Cardiac septum (tissue), 1 donor: ENCODE data around the gene AACS. TPM values are rescaled to one million over a fixed set of nuclear protein-coding genes. Genes with fewer than 3 reads are reported as not detected.

ENCODE experiments used
- DNase-seq: peaks from one replicate; pipeline ENCODE4 v3.0.0-alpha.2; 2020; ENCODE audit warnings: low spot score
- intact Hi-C: fragments of 100-400 bp; cut with DNase I; formaldehyde crosslinking; loops from one replicate; pipeline ENCODE4 v1.14.0; 2022
- total RNA-seq: library from RNA; stranded (reverse); fragmentation: NEBNext Ultra II Directional; extraction: Animal tissue kit (Norgen Biotek cat#: 25700); gene quantifications from one replicate; pipeline ENCODE4 v1.2.1, GENCODE V29; 2021
- donor health status: DM: no; HTN: no; CAD: no.

The AACS gene
- total RNA-seq, 1 donor from 2014 or later: 9.0 TPM

GRCh38 chr12:125169870-125170269 is 104.6 kb downstream of the AACS start:
- no peak for DNase-seq
- intact Hi-C loops: no loop called here

- no peak for DNase-seq
- intact Hi-C loops: no loop called here
Observed at GRCh38 chr12:125171267-125171666, 106.0 kb downstream of the AACS start.

GRCh38 chr12:125172231-125172850 is 107.1 kb downstream of the AACS start:
- no peak for DNase-seq
- intact Hi-C loops: no loop called here

DNA sequence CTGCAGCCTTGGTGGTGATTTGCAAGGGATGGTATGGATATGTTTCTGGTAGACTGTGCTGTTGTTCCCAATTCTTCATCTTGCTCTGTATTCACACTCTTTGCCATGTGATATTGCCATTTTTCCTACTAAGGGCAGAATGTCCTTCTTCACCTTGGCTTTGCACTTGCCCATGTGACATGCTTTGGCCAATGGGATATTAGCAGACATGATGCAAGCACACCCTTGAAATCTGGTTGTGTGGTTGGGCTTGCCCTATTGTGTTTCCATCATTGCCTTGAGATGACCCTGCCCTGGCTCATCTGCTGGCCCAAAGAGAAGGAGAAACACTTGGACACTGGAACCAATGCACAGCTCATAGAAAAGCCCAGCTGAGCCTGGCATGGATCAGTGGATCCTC is 110.3 kb downstream of the AACS start:
- intact Hi-C loops: no loop called here
- no peak for DNase-seq

- intact Hi-C loops: no loop called here
Observed at GRCh38 chr12:125178222-125178621, 113.0 kb downstream of the AACS start.

GRCh38 chr12:125180144-125180543 is 114.9 kb downstream of the AACS start:
- DNase-seq: no peak
- intact Hi-C loops: loop anchor here (5.0 to 10.0 kb wide), 3 partner anchors 222 to 1697 kb away; no protein-coding TSS in a partner anchor

More at GRCh38 chr12:125178222-125178621, 113.0 kb downstream of the AACS start:
- no peak for DNase-seq

GRCh38 chr12:125181107-125181506 is 115.9 kb downstream of the AACS start:
- DNase-seq: no peak
- intact Hi-C loops: loop anchor here (5.0 to 10.0 kb wide), 3 partner anchors 221 to 1696 kb away; no protein-coding TSS in a partner anchor

DNA sequence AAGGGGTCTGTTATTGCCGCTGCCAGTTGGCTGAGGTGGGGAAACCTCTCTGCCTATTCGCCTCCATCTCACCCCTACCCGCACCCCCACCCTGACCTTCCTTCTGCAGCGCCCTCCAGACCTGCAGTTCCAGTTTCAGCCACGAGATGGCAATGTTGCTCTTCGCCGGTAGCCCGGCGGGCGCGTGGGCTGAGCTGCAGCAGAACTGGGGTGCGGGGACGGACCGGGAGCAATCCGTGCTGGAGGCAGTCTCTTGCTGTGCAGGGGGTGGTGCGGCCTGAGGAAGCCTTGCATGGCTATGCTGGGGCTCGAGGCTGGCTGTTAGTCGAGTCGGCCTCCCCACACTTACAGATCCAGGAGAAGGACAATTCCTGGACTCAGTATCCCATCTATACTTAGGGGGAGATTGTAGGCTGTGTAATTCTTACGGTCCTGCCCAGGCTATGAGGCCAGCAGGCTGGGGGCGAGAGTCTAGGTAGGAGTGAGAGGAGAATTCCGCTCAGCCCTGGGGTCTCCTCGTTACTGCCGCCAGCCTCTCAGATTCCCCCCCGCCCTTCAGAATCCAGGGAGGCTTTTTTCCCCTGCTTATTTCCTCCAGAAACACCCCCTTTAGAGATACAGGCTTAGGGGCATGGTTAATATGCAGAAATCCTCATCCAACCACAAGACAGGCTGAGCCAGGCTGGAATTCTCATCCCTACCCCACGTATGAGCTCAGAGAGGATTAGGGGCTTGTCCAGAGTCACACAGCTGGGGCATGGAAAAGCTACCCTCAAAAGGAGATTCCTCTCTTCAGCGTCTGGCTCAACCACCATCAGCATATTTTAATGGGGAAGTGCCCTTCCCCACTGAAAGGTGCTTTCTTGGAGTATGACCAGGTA is 118.2 kb downstream of the AACS start:
- intact Hi-C loops: loop anchor here (5.0 to 10.0 kb wide), 3 partner anchors 219 to 1694 kb away; no protein-coding TSS in a partner anchor
- DNase-seq: peak; percentile 88

GRCh38 chr12:125184213-125184967 is 119.2 kb downstream of the AACS start:
- DNase-seq: no peak
- intact Hi-C loops: loop anchor here (5.0 to 10.0 kb wide), 3 partner anchors 218 to 1693 kb away; no protein-coding TSS in a partner anchor

DNA sequence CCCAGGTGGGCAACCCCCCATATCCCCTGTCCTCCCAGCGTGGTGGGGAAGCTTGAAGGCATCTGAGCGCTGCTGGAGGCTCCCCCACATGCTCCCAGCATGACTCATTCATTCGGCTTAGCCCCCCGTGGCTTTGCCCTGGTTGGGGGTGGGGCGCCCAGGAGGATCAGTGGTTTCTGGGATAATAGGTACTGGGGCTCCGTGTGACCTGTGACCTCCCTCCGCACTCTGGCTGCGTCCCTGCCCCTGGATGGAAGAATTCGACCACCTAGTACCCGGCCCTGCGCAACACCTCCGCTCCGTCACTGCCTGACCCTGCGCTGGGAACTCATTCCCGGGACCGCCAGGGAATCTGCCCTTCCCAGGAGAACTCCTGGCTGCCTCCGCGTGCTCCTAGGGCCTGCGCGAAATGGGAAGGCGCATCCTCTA is 120.1 kb downstream of the AACS start:
- DNase-seq: no peak
- intact Hi-C loops: loop anchor here (10.0 kb wide), 1 partner anchor 349 kb away; no protein-coding TSS in a partner anchor

DNA sequence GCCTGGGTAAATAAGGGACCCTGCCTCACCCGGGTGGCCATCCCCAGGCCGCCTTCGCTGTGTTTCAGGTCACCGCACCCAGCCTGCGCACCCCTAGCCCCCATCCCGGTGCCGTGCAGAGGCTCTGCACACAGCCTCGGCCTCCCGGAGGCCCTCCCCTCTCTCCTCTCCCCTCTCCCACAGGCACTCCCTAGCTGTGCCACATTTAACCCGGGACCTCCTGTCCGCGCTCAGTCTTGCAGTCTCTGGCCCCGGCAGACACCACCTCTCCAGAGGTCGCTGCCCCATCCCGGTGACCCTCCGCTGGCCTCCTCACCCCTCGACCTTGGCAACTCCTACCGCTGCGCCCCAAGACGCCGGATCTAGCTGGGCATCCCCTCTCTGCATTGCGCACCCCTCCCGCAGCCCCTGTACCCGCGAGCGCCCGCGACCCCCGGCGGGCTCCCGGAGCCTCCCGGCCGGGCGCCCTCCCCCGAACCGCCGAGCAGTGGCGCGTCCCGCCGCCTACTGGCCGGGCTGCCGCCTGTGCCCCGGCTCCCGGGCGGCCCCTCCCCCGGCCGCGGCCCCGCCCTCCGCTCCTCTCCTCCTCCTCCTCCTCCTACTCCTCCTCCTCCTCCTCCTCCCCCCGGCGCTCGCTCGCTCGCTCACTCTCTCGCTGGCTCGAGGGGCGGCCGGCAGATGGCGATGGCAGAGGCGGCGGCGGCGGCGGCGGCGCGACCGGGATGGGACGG is 120.7 kb downstream of the AACS start, which contains the start of gene TMEM132B:
Gene TMEM132B, plus strand, starts transcription at position 647 of the 731 bp plus-strand sequence.
- intact Hi-C loops: loop anchor here (10.0 kb wide), 1 partner anchor 349 kb away; no protein-coding TSS in a partner anchor
- peak; percentile 83 for DNase-seq

DNA sequence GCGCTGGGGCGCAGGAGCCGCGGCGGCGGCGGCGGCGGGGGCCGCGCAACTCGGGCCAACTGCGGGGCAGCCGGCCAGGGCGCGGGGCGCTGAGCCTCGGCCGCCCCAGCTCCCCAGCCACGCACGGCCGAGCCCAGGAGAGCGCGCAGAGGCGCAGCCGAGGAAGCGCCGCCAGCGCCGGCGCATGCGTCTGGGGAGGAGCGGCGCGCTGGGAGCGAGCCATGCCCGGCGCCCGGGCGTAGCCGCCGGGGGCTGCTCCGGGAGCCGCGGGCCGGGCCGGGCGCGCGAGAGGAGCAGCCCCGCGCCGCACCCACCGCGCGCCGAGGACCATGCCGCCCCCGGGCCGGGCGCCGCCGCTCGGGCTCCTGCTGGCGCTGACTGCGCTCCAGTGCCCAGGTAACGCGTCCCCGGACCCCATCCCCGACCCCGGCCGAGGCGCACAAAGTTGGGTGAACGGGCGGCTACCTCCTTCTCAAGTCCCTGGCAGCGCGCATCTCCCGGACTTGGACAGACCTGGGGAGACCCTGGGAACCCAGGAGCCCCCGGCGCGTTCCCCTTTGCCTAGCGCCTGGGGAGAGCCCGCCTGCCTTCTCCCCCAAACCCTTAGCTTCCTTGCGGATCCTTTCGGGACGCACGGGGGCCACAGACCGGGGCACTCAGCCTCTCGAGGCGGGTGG is 121.4 kb downstream of the AACS start:
- intact Hi-C loops: loop anchor here (10.0 kb wide), 1 partner anchor 348 kb away; no protein-coding TSS in a partner anchor

DNA sequence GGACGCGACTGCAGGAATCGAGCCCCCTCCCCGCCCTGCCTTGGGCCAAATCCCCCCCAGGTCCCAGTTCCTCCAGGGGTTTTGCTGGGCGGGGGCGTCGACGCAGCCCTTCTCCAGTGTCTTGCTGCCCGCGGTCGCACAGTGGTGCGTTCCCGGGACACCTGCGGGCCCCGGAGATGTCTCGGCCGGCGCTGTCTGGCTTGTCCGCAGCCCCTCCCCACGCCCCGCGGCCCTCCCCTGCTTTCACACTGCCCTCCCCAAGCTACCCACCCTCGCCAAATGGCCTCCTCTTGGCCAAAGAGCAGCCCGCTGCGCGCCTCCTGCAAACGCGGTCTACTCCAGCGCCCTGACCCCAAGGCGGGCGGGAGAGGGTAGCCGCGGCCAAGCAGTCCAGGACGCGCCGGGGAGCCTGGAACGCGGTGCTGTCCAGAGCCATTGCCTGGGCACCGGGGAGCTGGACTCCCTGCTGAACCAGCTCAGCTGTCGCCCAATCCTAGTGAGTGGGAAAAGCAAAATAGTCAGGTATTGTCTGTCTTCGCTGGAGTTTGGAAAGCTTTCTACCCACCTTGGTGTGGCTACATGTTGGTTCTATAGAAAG is 122.0 kb downstream of the AACS start:
- intact Hi-C loops: loop anchor here (10.0 kb wide), 1 partner anchor 348 kb away; no protein-coding TSS in a partner anchor
- no peak for DNase-seq

More for the DNA sequence above, 121.4 kb downstream of the AACS start:
- no peak for DNase-seq

GRCh38 chr12:125187780-125188741 is 122.8 kb downstream of the AACS start:
- DNase-seq: no peak
- intact Hi-C loops: loop anchor here (10.0 kb wide), 1 partner anchor 347 kb away; no protein-coding TSS in a partner anchor

DNA sequence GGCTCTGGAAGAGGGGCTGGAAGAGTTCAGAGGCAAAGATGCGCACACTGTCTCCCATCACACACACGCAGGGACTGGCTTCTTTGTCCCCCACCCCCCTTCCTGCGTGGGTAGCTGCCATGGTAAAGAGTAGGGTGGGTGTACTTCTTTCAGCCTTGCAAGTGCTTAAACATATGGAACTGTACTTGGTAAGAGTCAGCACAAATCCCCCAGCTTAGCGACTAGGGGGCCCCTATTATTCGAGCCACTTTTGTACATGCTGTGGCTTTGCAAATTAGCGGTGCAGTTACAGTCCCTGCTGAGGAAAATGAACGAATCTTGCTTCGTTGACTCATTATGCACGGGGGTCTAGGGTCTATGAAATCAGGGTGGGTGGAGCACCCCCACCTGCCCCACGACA is 123.8 kb downstream of the AACS start:
- DNase-seq: no peak
- intact Hi-C loops: loop anchor here (10.0 kb wide), 1 partner anchor 346 kb away; no protein-coding TSS in a partner anchor

GRCh38 chr12:125189502-125189901 is 124.3 kb downstream of the AACS start:
- intact Hi-C loops: loop anchor here (10.0 kb wide), 1 partner anchor 345 kb away; no protein-coding TSS in a partner anchor
- no peak for DNase-seq
